GM18861 (cell line): ENCODE measurements around the gene MROH8.
A peak's percentile ranks its signal among the peaks of the same experiment; 100 is the strongest.
"Not testable (repeated sequence)": the region's sequence is repeated elsewhere in the genome, so short reads cannot be mapped to it uniquely, and the experiment has no call there.

Experiments used
- ATAC-seq: cut with Tn5 transposase; IDR thresholded peaks from one replicate; pipeline ENCODE4 v1.9.1; 2021; ENCODE audit not compliant: unreplicated experiment

The MROH8 gene

GRCh38 chr20:37095599-37096414 is 83.5 kb downstream of the MROH8 start, which contains the start of gene RBL1:
Gene RBL1, minus strand, starts transcription at chr20:37095997. Its CDS starts 69 bp downstream, at chr20:37095928.
- peak; percentile 61 for ATAC-seq

DNA sequence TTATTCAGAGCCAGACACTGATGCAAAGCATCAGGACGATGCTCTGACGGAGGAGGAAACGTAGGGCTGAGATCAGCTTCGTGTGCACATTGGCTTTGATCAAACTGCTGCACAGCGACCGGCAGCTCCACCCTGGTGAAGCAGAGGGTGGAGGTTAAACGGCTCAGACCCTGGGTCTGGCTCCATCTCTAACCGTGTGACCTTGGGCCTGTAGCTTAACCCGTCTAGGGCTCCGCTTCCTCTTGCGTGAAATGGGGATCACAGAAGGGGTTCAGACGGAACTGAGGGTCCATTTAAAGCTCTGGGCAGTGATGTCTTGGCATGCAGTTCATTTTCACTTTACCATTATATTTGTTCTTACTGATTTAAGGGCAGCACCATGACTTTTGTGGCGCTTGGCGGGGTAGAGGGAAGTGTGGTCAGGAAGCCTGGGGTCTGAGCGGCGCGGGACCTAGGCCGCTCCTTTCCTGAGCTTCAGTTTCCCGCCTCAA is 84.2 kb downstream of the MROH8 start:
- ATAC-seq: peak; percentile 11

DNA sequence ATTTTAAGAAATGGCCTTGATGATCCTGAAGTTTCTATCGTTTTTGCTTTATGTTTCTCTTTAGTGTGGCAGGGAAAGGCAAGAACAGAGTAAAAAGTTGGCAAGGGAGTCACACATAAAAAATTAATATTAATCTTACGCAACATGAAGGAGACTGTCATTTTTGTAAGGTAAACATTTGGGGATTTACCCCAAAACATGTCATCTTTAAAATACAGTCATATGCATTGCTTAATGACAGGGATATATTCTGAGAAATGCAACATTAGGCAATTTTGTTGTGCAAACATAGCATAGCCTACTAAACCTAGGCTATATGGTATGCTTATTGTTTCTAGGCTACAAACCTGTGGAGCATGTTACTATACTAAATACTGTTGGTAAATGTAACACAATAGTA is 88.9 kb downstream of the MROH8 start:
- no peak for ATAC-seq

DNA sequence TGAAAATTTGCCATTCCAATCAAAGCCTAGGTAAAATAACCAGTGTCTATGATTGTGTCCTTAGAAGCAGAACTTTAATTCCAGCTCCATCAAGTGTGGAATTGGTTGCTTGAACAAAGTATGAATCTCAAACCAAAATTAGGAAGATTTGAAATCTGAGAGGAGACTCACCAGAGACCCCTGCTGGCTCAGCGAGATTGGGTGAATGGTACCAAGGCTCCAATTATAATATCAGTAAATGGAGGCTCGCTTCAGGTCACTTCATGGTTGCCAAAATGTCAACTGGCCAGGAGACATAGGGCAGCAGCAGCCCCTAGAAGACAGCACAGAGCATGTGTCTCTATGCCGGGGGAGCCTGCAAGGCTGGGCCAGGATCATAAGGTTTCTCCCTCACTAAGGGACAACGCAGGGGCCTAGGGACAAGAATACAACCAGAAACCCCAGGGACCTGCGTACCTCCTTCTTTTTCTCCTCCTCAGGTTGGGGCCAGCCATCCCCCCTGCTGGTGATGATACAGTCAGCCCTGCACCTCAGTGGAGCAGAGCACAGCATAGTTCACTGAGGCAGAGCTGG is 97.5 kb downstream of the MROH8 start:
- no peak for ATAC-seq

DNA sequence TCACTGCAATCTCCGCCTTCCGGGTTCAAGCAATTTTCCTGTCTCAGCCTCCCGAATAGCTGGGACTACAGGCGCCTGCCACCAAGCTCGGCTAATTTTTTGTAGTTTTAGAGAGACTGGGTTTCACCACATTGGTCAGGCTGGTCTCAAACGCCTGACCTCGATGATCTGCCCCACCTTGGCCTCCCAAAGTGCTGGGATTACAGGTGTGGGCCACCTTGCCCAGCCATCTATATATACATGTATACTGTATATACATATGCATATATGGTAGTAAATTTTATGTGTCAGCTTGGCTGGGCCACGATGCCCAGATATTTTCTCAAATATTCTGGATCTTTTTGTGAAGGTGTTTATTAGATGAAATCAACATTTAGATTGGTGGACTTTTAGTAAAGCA is 102.3 kb downstream of the MROH8 start:
- ATAC-seq: no peak

- no peak for ATAC-seq
Measured at GRCh38 chr20:37075932-37076685, 103.2 kb downstream of the MROH8 start.

GRCh38 chr20:37072293-37073196 is 106.8 kb downstream of the MROH8 start:
- no peak for ATAC-seq

GRCh38 chr20:37071481-37071911 is 107.9 kb downstream of the MROH8 start:
- no peak for ATAC-seq

DNA sequence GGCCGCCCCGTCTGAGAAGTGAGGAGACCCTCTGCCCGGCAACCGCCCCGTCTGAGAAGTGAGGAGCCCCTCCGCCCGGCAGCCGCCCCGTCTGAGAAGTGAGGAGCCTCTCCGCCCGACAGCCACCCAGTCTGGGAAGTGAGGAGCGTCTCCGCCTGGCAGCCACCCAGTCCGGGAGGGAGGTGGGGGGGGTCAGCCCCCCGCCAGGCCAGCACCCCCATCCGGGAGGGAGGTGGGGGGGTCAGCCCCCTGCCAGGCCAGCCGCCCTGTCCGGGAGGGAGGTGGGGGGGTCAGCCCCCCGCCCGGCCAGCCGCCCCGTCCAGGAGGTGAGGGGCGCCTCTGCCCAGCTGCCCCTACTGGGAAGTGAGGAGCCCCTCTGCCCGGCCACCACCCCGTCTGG is 109.8 kb downstream of the MROH8 start:
- ATAC-seq: not testable (repeated sequence)

- no peak for ATAC-seq
Measured at GRCh38 chr20:37066168-37066567, 113.2 kb downstream of the MROH8 start.

- no peak for ATAC-seq
Measured at GRCh38 chr20:37055276-37055675, 124.1 kb downstream of the MROH8 start.

DNA sequence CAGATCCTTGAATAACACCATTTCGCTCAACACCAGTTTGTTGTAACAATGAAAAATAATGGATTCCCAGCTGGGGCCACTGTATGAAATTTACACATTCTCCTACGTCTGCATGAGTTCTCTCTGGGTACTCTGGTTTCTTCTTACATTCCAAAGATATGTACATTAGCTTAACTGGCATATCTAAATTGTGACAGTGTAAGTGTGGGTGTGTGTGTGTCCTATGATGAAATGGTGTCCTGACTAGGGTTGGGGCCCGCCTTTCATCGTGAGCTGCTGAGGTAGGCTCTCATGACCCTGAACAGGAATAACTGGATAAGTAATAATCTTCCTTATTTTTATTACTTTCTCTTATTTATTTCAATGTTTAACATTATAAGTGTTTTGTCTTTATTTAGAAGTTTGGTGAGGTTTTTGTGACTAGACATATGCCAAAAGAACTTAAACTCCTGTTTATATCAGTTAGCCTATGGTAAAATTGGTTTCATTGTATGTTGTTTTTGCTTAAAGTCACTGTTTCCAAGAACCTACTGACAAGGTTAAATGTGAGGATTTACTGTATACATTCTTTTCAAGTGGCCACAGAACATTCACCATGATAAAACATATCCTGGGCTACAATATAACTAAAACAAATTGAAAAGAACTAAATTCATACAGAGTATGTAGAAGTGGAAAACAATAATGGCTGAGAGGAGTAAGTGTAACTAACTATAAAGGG is 126.0 kb downstream of the MROH8 start:
- ATAC-seq: no peak
